ENCODE measurements around the gene KCNS1.

Gene KCNS1

GRCh38 chr20:45124365-45124764, 23.4 kb upstream of the KCNS1 start, which contains the start of gene WFDC12:
WFDC12 (minus strand) TSS chr20:45124465; CDS start chr20:45124447, 18 bp downstream.
- TF ChIP-seq, protein P1, sequence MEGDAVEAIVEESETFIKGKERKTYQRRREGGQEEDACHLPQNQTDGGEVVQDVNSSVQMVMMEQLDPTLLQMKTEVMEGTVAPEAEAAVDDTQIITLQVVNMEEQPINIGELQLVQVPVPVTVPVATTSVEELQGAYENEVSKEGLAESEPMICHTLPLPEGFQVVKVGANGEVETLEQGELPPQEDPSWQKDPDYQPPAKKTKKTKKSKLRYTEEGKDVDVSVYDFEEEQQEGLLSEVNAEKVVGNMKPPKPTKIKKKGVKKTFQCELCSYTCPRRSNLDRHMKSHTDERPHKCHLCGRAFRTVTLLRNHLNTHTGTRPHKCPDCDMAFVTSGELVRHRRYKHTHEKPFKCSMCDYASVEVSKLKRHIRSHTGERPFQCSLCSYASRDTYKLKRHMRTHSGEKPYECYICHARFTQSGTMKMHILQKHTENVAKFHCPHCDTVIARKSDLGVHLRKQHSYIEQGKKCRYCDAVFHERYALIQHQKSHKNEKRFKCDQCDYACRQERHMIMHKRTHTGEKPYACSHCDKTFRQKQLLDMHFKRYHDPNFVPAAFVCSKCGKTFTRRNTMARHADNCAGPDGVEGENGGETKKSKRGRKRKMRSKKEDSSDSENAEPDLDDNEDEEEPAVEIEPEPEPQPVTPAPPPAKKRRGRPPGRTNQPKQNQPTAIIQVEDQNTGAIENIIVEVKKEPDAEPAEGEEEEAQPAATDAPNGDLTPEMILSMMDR (conservative IDR thresholded peaks at IDR 0.05; ENCODE audit: low read depth, low read length): no peak
- DNase-seq (ENCODE audit: low read depth): no peak

GRCh38 chr20:45121388-45121787, 20.5 kb upstream of the KCNS1 start:
- H3K4me3 ChIP-seq (ENCODE audit: low read length): no peak overlapping the region
- TF ChIP-seq, protein P1 (conservative IDR thresholded peaks at IDR 0.05; ENCODE audit: low read depth, low read length): no peak
- DNase-seq (ENCODE audit: low read depth): no peak

More at GRCh38 chr20:45124365-45124764, 23.4 kb upstream of the KCNS1 start, which contains the start of gene WFDC12:
- no peak within 1 kb of the TSS for H3K4me3 ChIP-seq (ENCODE audit: low read length)

GRCh38 chr20:45119556-45120266, 18.8 kb upstream of the KCNS1 start:
- TF ChIP-seq, protein P1 (conservative IDR thresholded peaks at IDR 0.05; ENCODE audit: low read depth, low read length): no peak
- H3K4me3 ChIP-seq (ENCODE audit: low read length): no peak overlapping the region
- no peak for DNase-seq (ENCODE audit: low read depth)

GRCh38 chr20:45118028-45118427, 17.1 kb upstream of the KCNS1 start:
- no peak for DNase-seq (ENCODE audit: low read depth)
- H3K4me3 ChIP-seq (ENCODE audit: low read length): no peak overlapping the region
- TF ChIP-seq, protein P1 (conservative IDR thresholded peaks at IDR 0.05; ENCODE audit: low read depth, low read length): peak; percentile 8

- no peak for DNase-seq (ENCODE audit: low read depth)
- H3K4me3 ChIP-seq (ENCODE audit: low read length): no peak overlapping the region
- TF ChIP-seq, protein P1 (conservative IDR thresholded peaks at IDR 0.05; ENCODE audit: low read depth, low read length): no peak
Measured at GRCh38 chr20:45117581-45117980, 16.7 kb upstream of the KCNS1 start.

GRCh38 chr20:45115829-45116228, 14.9 kb upstream of the KCNS1 start:
- H3K4me3 ChIP-seq (ENCODE audit: low read length): no peak overlapping the region
- TF ChIP-seq, protein P1 (conservative IDR thresholded peaks at IDR 0.05; ENCODE audit: low read depth, low read length): no peak
- no peak for DNase-seq (ENCODE audit: low read depth)

DNA sequence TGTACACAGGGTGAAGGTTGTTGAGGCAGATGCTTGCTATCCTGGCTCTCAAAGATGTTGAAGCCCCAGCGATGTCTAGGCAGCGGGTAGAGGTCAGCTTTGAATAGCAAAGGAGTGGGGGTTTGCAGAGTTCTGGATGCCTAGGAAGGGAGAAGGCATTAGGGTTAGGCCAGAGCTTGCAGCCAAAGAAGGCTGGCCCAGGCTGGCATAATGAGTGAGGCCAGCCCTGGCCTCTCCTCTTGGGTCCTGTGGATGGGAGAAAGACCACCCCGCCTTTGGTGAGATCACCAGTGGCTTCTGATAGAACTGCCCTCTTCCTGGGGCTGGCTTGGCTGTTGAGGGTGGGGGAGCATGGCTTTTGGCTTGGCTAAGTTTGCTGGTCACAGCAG, 14.5 kb upstream of the KCNS1 start:
- TF ChIP-seq, protein P1 (conservative IDR thresholded peaks at IDR 0.05; ENCODE audit: low read depth, low read length): no peak
- H3K4me3 ChIP-seq (ENCODE audit: low read length): no peak overlapping the region
- no peak for DNase-seq (ENCODE audit: low read depth)

All from retinal pigment epithelial cell (primary cell).